ENCODE data around the gene LPIN2.
"Not testable (repeated sequence)": the region's sequence is repeated elsewhere in the genome, so short reads cannot be mapped to it uniquely, and the experiment has no call there.

LPIN2 gene, protein sequence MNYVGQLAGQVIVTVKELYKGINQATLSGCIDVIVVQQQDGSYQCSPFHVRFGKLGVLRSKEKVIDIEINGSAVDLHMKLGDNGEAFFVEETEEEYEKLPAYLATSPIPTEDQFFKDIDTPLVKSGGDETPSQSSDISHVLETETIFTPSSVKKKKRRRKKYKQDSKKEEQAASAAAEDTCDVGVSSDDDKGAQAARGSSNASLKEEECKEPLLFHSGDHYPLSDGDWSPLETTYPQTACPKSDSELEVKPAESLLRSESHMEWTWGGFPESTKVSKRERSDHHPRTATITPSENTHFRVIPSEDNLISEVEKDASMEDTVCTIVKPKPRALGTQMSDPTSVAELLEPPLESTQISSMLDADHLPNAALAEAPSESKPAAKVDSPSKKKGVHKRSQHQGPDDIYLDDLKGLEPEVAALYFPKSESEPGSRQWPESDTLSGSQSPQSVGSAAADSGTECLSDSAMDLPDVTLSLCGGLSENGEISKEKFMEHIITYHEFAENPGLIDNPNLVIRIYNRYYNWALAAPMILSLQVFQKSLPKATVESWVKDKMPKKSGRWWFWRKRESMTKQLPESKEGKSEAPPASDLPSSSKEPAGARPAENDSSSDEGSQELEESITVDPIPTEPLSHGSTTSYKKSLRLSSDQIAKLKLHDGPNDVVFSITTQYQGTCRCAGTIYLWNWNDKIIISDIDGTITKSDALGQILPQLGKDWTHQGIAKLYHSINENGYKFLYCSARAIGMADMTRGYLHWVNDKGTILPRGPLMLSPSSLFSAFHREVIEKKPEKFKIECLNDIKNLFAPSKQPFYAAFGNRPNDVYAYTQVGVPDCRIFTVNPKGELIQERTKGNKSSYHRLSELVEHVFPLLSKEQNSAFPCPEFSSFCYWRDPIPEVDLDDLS

DNA sequence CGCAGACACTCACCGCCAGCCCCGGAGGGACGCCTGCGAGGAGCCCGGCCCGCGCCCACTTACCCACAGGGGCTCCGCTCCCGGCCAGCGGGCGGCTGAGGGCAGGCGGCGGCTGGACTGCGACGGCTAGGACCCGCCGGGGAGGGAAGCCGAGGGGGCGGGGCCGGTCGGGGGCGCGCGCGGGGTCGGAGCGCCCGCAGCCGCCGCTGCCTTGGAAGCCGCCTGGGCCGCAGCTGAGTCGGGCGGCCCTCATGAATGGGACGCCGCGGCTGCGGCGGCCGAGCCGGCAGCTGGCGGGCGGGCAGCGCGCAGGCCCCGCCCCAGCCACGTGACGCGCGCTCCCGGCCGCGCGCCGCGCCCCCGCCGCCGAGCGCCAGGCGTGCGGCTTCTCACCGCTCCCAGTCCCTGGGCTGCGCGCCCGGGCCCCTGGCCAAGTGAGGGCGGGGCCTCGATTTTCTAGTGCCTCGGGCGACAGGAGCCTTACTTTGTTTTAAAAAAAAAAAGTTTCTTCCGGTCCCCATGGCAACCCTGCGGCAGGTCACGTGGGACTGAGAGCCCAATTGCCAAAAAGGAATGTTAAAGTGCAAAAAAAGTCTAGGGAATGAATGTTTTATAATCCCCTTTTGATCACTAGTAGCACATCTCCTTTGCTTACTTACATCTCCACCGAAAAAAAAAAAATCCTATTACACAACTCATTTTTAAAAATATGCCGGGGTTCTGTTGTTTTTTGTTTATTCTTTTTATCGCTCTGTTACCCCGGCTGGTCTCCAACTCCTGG lies at the start of gene LPIN2:
TSS of gene LPIN2 (minus strand) at position 121 of the 781 bp plus-strand sequence. CDS start 52,304 bp downstream, outside the sequence.
- peak; percentile 86 for FAIRE-seq
- peak; percentile 97 for DNase-seq (ENCODE audit: insufficient read length, low spot score)

DNA sequence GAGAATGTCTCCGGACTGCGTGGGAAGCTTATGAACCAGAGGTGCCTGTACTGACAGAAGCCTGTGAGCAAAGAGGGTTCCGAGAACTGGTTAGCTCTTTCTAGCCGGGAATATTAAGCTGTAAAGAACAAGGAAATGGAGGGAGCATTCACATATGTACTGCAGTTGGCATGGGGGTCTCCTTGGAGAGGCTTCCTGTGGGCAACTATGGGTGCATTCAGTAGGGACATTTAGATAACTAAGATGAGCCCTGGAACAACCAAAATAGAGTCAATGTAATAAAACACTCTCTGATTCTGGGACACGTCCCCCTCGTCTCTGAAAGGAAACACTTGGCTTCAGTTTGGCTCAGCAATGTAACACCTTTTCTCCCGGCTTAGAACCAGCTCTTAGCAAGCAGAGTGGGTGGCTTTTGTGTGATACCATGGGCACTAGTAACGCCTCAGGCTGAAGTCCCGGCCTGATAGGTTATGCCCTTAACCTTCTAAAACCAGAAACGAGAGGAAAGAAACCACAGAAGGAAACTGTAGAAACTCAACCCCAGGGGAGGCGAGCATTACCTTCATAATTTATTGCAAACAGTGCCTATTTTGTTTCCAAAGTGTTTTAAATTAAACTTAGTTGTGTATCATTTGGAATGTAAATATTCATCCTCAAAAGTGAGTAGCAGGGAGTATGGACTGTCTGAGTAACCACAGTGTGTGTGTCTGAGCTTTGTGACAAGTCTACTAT lies 48.8 kb upstream of the LPIN2 start:
- FAIRE-seq (peak; percentile 51), DNase-seq (ENCODE audit: insufficient read length, low spot score) (no peak)

DNA sequence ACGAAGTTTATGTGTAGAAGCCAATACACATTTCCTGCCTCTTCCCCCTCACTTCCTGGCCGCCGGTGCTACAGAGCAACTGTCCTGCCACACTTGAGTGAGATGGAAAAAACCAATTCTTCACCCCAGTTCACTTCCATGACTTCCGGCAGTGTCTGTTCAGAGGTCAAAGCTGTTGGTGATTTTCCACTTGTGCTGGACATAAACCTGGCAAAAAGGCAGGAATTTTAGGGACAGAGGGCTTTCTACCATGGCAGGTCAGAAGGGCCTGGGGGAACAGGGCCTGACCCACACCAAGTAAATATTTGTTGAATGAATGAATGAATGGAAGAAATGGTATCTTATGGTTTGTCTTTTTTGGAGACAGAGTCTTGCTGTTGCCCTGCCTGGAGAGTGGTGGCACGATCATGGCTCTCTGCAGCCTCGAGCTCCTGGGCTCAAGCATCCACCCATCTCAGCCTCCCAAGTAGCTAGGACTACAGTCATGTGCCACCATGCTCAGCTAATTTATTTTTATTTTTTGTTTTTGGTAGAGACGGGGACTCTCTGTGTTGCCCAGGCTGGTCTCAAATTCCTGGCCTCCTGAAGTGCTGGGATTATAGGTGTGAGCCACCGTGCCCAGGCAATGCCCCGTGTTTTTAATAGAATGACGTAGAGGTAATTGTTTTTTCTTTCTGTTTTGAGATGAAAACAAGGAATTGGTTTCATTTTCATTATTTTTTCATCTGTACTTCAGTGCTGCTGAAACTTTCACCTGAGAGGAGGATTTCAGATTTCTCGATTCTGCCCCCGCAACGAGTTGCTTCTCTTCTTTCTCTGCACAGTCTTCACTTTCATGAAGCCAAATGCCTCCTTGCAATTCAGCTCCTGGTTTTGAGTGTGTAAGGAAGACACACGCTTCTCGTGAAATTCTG lies 48.0 kb upstream of the LPIN2 start:
- FAIRE-seq (peak; percentile 71), DNase-seq (ENCODE audit: insufficient read length, low spot score) (no peak)

DNA sequence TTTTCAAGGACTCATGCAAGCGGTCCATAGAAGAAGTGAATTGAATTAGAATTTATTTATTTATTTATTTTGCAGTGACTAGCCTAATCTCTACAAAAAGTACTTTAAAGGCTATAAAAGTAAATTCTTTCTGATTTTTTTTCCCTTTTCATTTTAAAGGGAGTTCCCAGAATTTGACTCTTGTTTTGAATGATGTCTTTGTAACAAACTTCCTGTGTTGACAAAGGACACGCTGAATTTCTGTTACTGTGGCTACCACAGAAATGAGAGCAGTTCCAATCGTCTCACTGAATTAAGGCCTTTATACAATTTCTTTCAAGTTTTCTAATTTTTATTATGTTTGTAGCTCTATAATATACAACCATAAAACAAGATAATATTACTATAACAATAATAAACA lies 46.3 kb upstream of the LPIN2 start:
- FAIRE-seq, result no peak
- DNase-seq (ENCODE audit: insufficient read length, low spot score), result no peak

DNA sequence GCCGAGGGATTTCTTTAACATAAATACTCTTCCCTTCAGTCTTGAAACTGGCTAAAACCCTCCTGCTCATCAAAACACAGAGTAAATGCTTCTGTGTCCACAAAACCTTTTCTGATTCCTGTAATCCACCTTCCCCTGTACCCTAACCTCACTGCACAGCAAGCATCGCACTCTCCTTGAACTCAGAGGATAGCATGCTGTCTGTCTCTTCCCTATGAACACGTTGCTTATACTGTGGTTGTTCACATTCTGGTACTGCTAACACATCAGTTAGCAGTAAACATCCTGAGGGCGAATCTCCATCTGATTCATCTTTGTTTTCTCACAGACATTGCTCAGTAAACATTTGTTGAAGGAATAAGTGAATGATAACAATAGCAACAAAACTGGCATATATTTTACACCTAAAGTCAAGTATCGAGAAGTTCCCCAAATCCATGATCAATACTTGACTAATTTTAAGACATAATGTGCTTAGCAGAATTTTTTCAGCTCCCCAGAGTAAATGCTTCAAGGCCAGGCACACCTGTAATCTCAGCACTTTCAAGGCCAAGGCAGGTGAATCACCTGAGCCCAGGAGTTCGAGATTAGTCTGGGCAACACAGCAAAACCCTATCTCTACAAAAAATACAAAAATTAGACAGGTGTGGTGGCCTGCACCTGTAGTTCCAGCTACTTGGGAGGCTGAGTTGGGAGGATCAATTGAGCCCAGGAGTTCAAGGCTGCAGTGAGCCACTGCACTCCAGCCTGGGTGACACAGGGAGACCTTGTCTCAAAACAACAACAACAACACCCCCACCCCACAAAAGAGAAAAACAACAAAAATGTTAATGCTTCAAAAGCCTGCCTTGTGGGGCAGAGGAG lies 45.6 kb upstream of the LPIN2 start:
- DNase-seq (ENCODE audit: insufficient read length, low spot score) (no peak), FAIRE-seq (peak; percentile 49)

DNA sequence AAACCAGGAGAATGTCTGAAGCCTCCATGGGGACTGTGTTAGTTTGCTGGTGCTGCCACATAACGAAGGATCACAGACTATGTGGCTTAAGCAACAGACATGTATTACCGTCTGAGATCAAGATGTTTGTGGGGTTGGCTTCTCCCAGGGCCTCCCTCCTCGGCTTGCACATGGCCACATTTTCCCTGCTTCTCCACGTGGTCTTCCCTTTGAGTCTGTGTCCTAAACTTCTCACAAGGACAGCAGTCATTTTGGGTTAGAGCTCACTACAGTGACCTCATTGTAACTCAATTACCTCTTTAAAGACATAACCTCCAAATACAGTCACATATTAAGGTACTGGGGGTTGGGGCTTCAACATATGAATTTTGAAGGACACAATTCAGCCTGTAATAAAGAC lies 44.6 kb upstream of the LPIN2 start:
- no peak for FAIRE-seq
- DNase-seq (ENCODE audit: insufficient read length, low spot score), result no peak

DNA sequence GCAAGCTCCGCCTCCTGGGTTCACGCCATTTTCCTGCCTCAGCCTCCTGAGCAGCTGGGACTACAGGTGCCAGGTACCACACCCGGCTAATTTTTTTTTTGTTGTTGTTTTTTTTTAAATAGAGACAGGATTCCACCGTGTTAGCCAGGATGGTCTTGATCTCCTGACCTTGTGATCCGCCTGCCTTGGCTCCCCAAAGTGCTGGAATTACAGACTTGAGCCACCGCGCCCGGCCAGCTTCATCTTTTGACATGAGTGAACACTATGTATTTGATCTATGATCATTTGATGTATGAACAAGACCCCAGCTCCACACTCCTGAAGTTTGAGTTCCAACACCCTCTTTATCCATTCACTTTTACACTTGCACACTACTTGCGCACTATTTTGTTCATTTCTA lies 43.4 kb upstream of the LPIN2 start:
- DNase-seq (ENCODE audit: insufficient read length, low spot score) (no peak), FAIRE-seq (no peak)

DNA sequence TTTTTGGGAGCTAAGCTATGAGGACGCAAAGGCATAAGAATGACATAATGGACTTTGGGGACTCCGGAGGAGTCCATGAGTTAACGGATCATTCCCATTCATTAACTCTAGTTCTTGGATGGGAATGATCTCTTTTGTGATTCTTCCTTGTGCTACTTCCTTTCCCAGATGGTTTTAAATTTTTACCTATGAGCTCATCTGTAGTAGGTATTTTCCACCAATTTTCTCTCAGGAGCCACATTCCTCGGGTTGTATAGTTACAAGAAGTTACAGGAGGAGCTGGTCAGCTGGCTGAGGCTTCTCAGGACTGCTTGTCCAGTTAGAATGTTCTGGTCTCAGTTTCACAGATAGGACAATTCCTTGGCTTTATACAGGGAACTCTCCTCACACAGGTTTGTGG lies 42.9 kb upstream of the LPIN2 start:
- DNase-seq (ENCODE audit: insufficient read length, low spot score) (no peak), FAIRE-seq (no peak)

DNA sequence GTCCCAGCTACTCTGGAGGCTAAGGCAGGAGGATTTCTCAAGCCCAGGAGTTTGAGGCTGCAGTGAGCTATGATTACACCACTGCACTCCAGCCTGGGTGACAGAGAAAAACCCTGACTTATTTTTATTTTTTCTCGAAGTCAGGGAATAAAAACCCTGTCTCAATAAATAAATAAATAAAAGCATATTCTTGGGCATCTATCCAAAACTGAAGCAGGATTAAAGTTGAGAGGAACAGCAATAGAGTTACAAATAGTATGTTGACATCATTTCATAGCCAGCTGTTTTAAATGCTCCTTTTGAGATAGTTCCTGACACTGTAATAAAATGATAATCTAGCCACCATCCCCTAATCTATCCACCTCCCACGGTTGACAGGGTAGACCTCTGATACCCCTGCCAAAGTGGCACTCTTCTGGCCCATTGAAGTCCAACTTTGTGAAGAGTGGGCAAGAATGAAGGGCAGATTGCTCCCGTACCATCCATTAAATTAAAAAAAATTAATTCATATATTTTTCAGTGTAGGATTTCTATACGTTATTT lies 42.3 kb upstream of the LPIN2 start:
- FAIRE-seq, result no peak
- DNase-seq (ENCODE audit: insufficient read length, low spot score), result no peak

DNA sequence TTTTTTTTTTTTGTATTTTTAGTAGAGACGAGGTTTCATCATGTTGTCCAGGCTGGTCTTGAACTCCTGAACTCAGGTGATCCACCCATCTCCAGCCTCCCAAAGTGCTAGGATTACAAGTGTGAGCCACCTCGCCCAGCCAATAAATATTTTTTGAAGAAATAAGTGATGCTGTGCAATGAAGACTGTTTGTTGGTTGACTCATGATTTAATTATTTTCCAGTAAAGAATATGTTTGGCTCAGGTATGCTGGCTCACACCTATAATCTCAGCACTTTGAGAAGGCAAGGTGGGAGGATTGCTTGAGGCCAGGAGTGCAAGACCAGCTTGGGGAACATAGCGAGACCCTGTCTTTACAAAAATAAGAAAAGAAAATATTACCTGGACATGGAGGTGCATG lies 41.8 kb upstream of the LPIN2 start:
- FAIRE-seq (no peak), DNase-seq (ENCODE audit: insufficient read length, low spot score) (no peak)

DNA sequence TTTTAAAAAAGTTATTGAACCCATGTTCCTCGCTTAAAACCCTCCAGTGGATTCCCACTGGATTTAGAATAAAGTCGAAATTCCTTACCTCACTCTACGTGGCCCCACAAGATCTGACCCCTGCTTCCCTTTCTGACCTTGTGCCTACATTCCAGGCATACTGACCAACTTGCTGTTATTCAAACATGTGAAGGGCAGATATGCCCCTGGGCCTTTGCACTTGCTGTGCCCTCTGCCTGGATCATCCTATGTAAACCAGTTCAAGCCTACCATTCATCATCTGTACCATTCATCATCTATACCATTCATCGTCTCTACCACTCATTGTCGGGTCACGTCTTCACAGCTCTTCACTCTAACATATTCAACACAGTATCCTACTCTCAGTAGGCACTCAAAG lies 41.3 kb upstream of the LPIN2 start:
- FAIRE-seq (no peak), DNase-seq (ENCODE audit: insufficient read length, low spot score) (no peak)

DNA sequence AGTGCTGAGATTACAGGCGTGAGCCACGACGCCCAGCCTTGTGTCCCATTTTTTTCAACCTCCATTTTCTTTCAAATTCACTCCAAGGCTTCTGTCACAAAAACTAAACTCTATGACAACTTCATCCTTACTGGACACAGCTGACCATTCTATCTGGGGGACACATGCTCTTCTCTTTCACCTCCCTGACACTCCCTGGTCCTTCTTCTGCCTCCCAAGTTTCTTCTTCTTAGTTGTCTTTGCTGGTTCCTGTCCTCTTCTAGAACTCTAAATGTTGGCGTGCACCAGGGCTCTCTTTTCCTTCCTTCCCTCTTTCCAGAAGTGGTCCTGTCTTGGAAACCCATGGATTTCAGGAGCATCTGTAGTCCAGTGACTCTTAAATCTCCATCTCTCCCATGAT lies 40.1 kb upstream of the LPIN2 start:
- DNase-seq (ENCODE audit: insufficient read length, low spot score) (no peak), FAIRE-seq (no peak)

DNA sequence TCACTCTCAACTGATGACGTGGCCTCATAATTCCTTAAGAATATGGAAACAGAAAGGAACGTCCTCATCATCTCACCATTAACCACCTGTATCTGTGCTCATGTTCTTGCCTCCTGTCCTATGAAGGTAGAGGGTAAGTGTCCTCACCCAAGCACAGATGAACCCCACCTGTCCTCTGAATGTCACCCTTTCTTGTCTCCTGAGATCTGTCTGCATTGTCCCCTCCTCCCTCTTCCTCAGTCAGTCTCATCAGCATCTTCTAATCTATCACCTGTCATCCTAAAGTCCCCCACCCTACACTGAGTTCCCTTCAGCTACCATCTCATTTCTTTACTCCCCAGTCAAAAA lies 39.4 kb upstream of the LPIN2 start:
- FAIRE-seq (no peak), DNase-seq (ENCODE audit: insufficient read length, low spot score) (no peak)

DNA sequence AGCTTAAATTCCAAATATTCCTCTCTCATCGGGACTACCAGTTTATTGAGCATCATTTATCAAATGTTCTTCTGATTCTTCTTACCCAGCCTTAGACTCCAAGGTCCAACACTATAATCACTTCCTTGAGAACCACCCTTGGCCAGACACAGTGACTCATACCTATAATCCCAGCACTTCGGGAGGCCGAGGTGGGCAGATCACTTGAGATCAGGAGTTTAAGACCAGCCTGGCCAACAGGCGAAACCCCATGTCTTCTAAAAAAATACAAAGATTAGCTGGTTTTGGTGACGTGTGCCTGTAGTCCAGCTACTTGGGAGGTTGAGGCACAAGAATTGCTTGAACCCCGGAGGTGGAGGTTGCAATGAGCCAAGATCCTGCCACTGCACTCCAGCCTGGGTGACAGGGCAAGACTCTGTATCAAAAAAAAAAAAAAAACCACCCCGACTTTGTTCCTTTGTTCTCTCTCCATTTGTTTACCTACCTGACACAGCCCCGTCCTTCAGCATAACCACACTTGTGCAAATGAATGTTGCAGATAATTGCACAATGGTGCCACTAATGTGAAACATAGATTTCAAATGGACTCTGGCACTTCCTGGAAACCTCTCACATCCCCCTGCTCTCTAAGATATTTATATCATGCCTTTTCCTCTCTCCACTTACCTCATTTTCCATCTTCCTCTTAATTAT lies 38.9 kb upstream of the LPIN2 start:
- FAIRE-seq (no peak), DNase-seq (ENCODE audit: insufficient read length, low spot score) (no peak)

DNA sequence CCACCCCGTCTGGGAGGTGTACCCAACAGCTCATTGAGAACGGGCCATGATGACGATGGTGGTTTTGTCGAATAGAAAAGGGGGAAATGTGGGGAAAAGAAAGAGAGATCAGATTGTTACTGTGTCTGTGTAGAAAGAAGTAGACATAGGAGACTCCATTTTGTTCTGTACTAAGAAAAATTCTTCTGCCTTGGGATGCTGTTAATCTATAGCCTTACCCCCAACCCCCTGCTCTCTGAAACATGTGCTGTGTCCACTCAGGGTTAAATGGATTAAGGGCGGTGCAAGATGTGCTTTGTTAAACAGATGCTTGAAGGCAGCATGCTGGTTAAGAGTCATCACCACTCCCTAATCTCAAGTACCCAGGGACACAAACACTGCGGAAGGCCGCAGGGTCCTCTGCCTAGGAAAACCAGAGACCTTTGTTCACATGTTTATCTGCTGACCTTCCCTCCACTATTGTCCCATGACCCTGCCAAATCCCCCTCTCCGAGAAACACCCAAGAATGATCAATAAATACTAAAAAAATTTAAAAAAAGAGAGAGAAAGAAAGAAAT lies 37.0 kb upstream of the LPIN2 start:
- not testable (repeated sequence) for DNase-seq (ENCODE audit: insufficient read length, low spot score); FAIRE-seq

DNA sequence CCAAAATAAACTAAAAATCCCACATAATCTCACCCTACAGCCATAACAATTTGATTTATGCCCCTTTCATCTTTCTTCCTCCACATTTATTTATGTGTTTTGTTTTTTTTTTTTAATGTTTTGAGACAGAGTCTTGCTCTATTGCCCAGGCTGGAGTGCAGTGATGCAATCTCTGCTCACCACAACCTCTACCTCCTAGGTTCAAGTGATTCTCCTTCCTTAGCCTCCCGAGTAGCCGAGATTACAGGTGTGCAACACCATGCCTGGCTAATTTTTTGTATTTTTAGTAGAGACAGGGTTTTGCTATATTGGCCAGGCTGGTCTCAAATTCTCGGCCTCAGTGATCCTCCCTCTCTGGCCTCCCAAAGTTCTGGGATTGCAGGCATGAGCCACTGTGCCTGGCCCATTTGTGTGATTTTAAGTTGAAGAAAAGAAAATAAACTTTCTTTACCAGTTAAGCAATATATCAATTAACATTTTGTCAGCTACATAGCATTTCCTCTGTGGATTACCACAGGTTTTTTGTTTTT lies 35.9 kb upstream of the LPIN2 start:
- FAIRE-seq, result no peak
- DNase-seq (ENCODE audit: insufficient read length, low spot score), result no peak

DNA sequence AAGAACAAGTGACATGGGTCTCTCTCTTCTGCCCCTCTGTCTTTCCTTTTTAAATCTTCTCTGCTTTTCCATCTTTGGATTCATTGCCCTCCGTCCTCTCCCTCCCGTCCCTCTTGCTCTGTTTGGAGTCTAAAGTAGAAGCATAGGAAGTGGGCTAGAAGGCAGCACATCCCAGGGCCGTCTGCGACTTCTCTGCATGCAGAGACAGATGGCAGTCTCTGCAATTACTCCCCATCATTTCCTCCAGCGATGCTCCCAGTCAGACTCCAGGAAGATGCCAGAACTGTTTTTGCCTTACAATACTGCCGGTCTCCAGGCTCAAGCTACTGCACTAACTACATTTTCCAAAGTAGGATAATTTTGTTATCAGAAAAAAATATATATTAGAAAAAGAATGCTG lies 35.2 kb upstream of the LPIN2 start:
- DNase-seq (ENCODE audit: insufficient read length, low spot score), result no peak
- FAIRE-seq, result no peak
